ENCODE results near the gene TP53I11.

Gene TP53I11

DNA sequence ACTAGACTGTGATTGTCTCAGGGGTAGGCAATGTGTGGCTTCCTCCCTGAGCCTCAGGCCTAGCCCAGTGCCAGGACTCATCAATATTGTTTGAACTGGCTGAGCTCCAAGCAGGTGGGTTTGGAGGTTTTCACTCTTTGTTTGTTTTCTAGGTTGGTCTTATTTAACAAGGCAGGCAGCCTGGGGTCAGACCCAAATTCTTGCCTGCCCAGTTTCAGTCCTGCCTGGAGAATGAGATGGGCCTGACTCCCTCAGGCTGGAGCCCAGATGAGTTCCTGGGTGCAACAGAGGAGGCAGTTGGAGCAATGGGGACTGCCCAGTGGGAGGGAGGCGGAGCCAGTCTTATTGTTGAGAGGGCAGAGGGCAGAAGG, 28.3 kb upstream of the TP53I11 start:
- DNase-seq (ENCODE audit: low read depth in 2 of 2): no peak

- DNase-seq (ENCODE audit: low read depth in 2 of 2): no peak
These were observed 27.7 kb upstream of the TP53I11 start for GRCh38 chr11:44978274-44978960.

GRCh38 chr11:44977493-44977984, 26.9 kb upstream of the TP53I11 start:
- no peak for DNase-seq (ENCODE audit: low read depth in 2 of 2)

- DNase-seq (ENCODE audit: low read depth in 2 of 2): no peak
These were observed 25.9 kb upstream of the TP53I11 start for GRCh38 chr11:44976576-44976975.

DNA sequence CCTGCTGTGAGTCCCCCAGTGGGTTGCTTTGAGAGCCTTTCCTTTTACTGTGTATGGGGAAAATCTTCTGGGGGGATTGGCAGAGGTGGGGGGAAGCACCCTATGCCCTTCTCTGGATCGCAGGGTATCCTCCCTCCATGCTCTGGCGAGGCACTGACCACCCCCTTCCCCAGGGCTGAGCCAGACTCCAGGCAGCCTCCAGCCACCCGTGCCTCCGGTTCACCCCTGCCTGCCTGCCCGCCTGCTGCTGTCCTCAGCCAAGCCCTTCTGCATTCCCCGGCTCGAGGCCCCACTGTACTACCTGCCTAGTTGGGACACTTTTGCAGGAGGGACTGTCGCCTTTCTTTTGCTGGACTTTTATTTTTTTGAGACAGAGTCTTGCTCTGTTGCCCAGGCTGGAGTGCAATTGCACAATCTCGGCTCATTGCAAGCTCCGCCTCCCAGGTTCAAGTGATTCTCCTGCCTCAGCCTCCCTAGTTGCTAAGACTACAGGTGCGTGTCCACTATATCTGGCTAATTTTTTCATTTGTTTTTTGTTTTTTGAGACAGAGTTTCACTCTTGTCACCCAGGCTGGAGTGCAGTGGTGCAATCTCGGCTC, 23.8 kb upstream of the TP53I11 start:
- no peak for DNase-seq (ENCODE audit: low read depth in 2 of 2)

GRCh38 chr11:44973632-44974401, 23.1 kb upstream of the TP53I11 start:
- DNase-seq (ENCODE audit: low read depth in 2 of 2): no peak

DNA sequence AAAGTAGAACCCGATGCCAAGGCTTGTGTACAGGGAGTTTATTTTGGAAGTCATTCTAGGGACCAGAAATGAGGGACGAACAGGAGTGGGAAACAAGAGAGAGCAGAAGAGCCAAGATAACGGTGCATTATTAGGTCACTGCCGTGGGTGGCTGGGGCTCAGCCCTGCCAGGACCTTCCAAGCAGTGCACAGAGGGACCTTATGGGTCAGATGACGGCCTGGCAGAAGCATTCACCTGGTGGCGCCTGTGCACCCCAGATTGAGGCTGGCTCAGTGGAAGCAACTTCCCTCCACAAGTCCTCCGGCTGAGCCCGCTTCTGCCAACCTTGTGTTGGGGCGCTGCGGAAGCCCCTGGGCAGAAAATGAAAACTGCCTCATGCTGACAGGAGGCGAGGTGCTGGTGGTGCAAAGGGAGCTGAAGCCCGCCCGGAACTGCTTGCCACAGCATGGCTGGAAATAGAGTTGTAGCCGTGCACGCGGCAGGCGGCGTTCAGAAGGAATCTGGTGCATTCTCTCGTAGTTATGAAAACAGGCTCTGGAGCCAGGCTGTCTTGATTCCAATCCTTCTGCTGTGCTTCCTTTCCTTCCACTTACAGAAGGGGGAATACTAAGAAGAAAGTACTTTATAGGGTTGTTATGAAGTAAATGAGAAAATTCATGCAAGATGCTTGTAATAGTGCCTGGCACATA, 22.2 kb upstream of the TP53I11 start:
- no peak for DNase-seq (ENCODE audit: low read depth in 2 of 2)

DNA sequence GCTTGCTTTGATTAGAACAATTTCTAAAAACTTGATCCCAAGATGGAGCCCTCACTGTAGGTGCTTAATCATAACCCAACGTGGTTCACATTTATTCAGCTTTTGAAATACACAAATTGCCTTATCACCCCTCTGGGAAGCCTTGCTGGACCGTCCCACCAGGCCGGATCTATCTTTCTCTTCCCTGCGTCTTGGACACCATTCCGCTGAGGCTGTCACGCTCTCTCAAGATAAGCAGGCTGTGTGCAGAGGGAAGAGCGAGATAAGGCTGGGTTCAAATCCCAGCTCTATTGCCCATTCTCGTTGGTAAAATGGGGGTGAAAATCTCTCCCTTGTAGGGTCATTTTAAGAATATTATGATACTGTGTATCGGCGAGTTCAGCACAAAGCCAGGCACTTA, 20.5 kb upstream of the TP53I11 start:
- no peak for DNase-seq (ENCODE audit: low read depth in 2 of 2)

- DNase-seq (ENCODE audit: low read depth in 2 of 2): no peak
These were observed 19.6 kb upstream of the TP53I11 start for GRCh38 chr11:44970293-44970692.

- no peak for DNase-seq (ENCODE audit: low read depth in 2 of 2)
These were observed 19.1 kb upstream of the TP53I11 start for GRCh38 chr11:44969651-44970252.

DNA sequence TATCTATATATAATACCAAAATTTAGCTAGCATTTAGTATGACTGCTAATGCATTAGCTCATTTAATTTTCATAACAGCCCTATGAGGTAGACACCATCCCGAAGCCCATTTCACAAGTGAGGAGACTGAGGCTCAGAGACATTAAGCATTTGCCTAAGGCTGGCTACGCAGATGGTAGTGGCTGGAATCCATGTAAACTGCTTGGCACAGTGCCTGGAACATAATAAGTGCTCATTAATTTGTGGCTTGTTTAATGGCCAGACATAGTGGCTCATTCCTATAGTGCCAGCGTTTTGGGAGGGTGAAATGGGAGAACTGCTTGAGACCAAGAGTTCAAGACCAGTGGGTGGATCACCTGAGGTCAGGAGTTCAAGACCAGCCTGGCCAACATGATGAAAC, 17.8 kb upstream of the TP53I11 start:
- DNase-seq (ENCODE audit: low read depth in 2 of 2): no peak

GRCh38 chr11:44967930-44968496, 17.3 kb upstream of the TP53I11 start:
- DNase-seq (ENCODE audit: low read depth in 2 of 2): no peak

DNA sequence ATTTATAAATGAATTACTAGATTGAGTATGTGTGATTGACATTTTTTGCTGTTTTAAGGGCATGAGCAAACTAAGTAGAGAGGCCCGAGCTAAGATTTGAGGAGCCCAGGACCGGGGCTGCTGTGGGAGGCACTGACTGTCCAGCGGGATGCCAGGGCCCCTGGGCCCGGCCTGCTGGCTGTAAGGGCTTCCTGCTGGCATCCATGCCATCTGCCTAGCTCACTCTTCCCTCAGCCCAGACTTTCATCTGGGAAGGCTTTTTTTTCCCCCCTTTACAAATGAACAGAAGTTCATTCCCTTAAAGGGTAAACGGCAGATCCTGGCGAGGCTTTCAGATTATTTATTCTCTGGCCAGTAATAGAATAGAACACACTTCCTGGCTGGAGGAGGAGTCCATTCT, 16.0 kb upstream of the TP53I11 start:
- no peak for DNase-seq (ENCODE audit: low read depth in 2 of 2)

DNA sequence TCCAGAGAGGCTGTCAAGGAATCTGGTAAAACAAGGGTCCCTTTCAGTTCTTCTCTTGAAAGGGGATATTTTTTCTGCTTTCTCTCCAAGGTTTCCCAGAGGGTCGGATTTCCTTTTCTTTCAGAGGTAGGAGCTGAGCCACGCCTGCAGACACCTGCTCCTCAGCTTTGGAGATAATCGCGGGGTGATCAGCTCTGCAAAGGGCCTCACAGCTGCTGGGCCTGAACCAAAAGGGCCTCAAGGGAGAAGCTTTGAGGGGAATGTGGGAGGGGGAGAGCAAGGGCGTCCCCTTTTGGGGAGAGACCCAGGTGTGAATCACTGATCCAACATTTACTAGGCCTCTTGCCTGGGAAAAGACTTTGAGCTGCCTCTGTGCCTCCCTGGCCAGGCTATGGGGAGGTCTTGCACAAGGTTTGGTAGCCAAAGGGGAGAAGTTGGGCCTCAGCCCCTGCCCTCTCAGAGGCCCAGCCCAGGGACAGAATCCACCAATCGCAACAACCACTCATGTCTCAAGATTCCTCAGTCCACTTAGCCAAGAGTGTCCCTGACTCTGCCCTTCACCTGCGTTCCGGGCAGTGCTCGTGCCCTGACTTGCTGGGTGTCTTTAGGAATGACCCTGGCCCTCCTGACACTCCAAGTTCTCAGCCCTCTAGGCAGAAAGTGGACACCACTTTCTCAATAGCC, 14.0 kb upstream of the TP53I11 start:
- no peak for DNase-seq (ENCODE audit: low read depth in 2 of 2)

- no peak for DNase-seq (ENCODE audit: low read depth in 2 of 2)
These were observed 13.3 kb upstream of the TP53I11 start for GRCh38 chr11:44963948-44964347.

- DNase-seq (ENCODE audit: low read depth in 2 of 2): no peak
These were observed 12.5 kb upstream of the TP53I11 start for GRCh38 chr11:44963136-44963535.

DNA sequence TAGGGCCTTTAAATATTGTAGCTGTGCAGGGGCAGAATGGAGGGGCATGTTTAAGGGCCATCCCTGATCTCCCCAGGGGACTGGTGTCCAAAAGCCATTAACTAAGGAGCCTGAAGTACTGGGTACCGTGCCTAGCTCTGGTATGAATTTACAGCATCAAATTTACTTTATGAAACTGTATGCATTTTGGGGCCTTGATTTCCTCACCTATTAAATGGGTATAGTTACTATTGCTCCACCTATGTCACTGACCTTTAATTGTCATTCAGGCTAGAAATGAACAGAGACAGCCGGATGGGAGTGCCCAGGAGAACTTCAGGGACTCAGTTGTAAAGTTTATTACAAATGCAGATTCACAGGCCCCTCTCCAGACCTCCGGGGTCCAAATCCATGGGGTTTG, 11.8 kb upstream of the TP53I11 start:
- DNase-seq (ENCODE audit: low read depth in 2 of 2): no peak

GRCh38 chr11:44960200-44960845, 9.6 kb upstream of the TP53I11 start:
- DNase-seq (ENCODE audit: low read depth in 2 of 2): no peak

DNA sequence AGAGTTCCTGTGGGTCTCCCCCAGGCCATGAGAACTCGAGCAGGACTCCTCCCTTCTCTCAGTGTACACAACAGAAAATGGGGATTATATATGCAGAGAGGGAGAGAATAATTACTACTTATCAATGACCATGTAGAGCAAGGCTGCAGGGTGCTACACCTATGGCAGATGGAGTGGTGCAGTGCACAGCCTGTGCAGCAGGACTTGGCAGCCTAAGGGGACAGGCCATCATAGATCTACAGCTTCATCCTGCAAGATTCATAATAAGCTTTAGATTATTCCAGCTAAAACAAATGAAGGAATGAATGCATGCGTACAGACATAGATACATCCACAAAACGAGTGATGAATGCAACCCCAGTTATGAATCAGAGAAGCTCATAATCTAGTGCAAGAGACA, 8.4 kb upstream of the TP53I11 start:
- no peak for DNase-seq (ENCODE audit: low read depth in 2 of 2)

DNA sequence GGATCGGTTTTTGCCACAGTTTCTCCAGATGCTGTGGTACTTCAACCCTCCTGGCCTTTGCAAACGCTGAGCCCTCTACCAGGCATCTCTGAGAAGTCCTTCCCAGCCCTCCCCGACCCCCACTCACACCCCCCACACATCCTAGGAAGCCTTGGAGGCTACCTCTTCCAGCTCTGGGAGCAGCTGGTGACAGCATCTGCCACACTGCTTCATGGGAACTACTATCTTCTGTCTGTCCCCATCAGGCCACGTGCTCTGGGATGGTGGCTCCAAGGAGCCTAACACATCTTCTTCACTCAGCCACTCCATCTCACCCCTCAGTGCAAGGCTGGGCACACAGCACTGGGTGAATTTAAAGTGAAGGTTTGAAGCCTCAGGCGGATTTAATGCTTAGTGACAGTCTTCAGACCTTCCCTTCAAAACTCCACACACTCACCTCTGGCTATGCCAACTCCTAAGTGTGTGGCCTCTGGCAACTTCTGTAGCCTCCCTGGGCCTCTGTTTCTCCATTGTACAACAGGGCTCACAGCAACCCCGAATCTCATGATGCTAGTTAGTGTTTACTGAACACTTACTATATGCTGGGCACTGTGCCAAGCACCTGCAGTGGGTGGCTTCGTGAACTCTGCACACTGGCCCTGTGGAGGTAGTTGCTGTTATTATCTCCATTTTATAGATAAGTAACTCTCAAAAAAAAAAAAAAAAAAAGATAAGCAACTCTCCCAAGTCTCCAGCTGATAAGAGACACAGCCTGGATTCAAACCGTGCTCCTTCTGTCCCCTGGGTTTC, 7.3 kb upstream of the TP53I11 start:
- no peak for DNase-seq (ENCODE audit: low read depth in 2 of 2)

Measured in stimulated activated CD8-positive, alpha-beta memory T cell treated with anti-CD3 and anti-CD28 coated beads, Interleukin-2, amount 100 ng/mL, for 48 hours (primary cell).